OCI-LY7 (cell line): ENCODE measurements around the gene ZDHHC19. TPM values are rescaled to one million over a fixed set of nuclear protein-coding genes. Genes with fewer than 3 reads are reported as not detected.

Experiments used
- BruUV-seq: library from RNA; stranded (reverse); fragments of 400-500 nt; replicated peaks from 2 replicates; lab custom pipeline; 2021; lab: Mats Ljungman, UMichigan
- CTCF ChIA-PET: fragments of 300-600 bp; sonication (Branson Sonifier 250); formaldehyde crosslinking; loops from one replicate; lab custom pipeline; 2022; ENCODE audit warnings: antibody characterized with exemption; ENCODE audit not compliant: unreplicated experiment; lab: Charles Lee
- POLR2A ChIA-PET: fragments of 300-600 bp; sonication (Branson Sonifier 250); formaldehyde crosslinking; loops from one replicate; lab custom pipeline; 2022; ENCODE audit warnings: antibody characterized with exemption; lab: Charles Lee
- DNase-seq: peaks from one replicate; pipeline ENCODE4 v3.0.0-alpha.2; 2015; ENCODE audit warnings: low spot score
- H2AFZ ChIP-seq: fragments of 200-600 bp; sonication (generic), shearing (Covaris generic); 2 replicates; pipeline ENCODE4 v1.6.1; 2014; ENCODE audit warnings: mild to moderate bottlenecking, antibody characterized with exemption, low read length, moderate library complexity
- H3K27ac ChIP-seq: fragments of 200-600 bp; sonication (generic); 2 replicates; pipeline ENCODE4 v1.5.1; 2014; ENCODE audit warnings: mixed run types, low read depth, mild to moderate bottlenecking, moderate library complexity, low read length, inconsistent platforms; ENCODE audit not compliant: poor library complexity, severe bottlenecking
- H3K36me3 ChIP-seq: fragments of 200-600 bp; sonication (generic); 2 replicates; pipeline ENCODE4 v1.6.1; 2014; ENCODE audit warnings: mild to moderate bottlenecking, antibody characterized with exemption, low read length, moderate library complexity, mixed read lengths; ENCODE audit not compliant: insufficient read depth
- H3K4me1 ChIP-seq: fragments of 200-600 bp; sonication (generic); 2 replicates; pipeline ENCODE4 v1.5.1; 2014; ENCODE audit warnings: mild to moderate bottlenecking, low read length; ENCODE audit not compliant: insufficient read depth, poor library complexity, severe bottlenecking
- H3K4me2 ChIP-seq: fragments of 200-600 bp; sonication (generic); 2 replicates; pipeline ENCODE4 v1.6.1; 2014; ENCODE audit warnings: mild to moderate bottlenecking, low read length
- H3K4me3 ChIP-seq: fragments of 200-600 bp; sonication (generic); 2 replicates; pipeline ENCODE4 v1.5.1; 2014; ENCODE audit warnings: mild to moderate bottlenecking, low read depth, low read length; ENCODE audit not compliant: poor library complexity, severe bottlenecking
- H3K79me2 ChIP-seq: fragments of 200-600 bp; sonication (generic); 2 replicates; pipeline ENCODE4 v1.6.1; 2016; ENCODE audit warnings: low read depth, mild to moderate bottlenecking, low read length, moderate library complexity, mixed read lengths; ENCODE audit not compliant: insufficient read depth
- H3K9me2 ChIP-seq: fragments of 200-600 bp; sonication (generic); 2 replicates; pipeline ENCODE4 v1.6.1; 2016; ENCODE audit warnings: mild to moderate bottlenecking, low read length, mixed read lengths; ENCODE audit not compliant: insufficient read depth
- H3K9me3 ChIP-seq: fragments of 200-600 bp; sonication (generic); 2 replicates; pipeline ENCODE4 v1.6.1; 2014; ENCODE audit warnings: mild to moderate bottlenecking, mixed run types, low read length, mixed read lengths
- H4K20me1 ChIP-seq: fragments of 200-600 bp; sonication (generic); 2 replicates; pipeline ENCODE4 v1.6.1; 2014; ENCODE audit warnings: mild to moderate bottlenecking, antibody characterized with exemption, low read length, moderate library complexity, mixed read lengths; ENCODE audit not compliant: insufficient read depth
- EZH2phosphoT487 ChIP-seq: fragments of 200-600 bp; sonication (generic); IDR thresholded peaks from 2 replicates; pipeline ENCODE4 v1.6.1; 2018; ENCODE audit warnings: low read depth, borderline replicate concordance, mild to moderate bottlenecking, mixed run types, antibody characterized with exemption, low read length, moderate library complexity, mixed read lengths
- intact Hi-C: fragments of 100-400 bp; cut with micrococcal nuclease; formaldehyde crosslinking; loops from one replicate; pipeline ENCODE4 v1.10.0; 2022; ENCODE audit not compliant: unreplicated experiment
- total RNA-seq, 2 experiments: library from RNA; depleted of rRNA in 1 of 2; stranded (reverse); fragments of >200 nt in 1 of 2; shearing (Covaris generic) in 1 of 2; gene quantifications; 2 replicates each; pipeline ENCODE4 v1.2.3, GENCODE V29; 2014 to 2022
- TF ChIP-seq, protein P1 (sequence below): fragments of 200-600 bp; sonication (generic); conservative IDR thresholded peaks from 2 replicates; pipeline ENCODE4 v1.5.1; 2014; ENCODE audit warnings: mild to moderate bottlenecking, antibody characterized with exemption, low read length, moderate library complexity, mixed read lengths

The ZDHHC19 gene
- total RNA-seq, 2 experiments from 2014 or later = not detected

DNA sequence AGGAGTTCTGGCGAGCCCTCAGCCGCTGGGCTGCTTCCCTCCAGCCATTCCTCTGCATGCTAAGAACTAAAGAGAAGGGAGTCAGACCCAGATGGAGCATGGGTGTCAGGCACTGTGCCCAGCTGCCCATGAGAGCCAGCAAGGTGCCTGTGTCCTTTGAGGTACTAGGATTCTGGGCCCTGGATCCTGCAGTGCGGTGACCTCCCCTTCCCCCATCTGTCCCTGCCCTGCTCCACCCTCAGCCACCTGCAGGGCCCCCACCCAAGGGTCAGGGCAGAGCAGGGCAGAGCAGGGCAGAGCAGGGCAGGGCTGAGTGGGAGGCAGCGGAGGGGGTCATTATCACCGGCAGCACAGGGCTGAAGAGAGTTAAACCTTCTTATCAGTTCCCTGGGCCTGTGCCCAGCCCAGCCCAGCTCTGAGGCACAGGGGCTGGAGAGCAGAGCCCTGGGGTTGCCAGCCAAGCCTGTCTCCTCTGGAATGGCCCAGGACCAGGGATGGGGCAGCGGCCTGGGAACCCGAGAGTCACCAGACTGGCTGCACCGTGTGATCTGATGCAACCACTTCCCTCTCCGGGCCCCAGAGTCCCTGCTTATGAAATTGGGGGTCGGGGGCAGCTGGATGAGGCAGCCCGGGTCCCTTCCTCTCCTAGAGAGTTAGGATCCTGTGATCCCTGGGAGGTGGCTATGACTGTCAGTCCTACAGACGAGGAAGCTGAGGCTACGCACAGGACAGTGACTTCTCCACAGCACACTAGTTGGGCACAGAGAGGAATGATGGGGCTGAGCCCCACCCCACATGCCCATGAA lies 17.3 kb downstream of the ZDHHC19 start:
- TF ChIP-seq EZH2phosphoT487 = no peak
- TF ChIP-seq, protein P1, sequence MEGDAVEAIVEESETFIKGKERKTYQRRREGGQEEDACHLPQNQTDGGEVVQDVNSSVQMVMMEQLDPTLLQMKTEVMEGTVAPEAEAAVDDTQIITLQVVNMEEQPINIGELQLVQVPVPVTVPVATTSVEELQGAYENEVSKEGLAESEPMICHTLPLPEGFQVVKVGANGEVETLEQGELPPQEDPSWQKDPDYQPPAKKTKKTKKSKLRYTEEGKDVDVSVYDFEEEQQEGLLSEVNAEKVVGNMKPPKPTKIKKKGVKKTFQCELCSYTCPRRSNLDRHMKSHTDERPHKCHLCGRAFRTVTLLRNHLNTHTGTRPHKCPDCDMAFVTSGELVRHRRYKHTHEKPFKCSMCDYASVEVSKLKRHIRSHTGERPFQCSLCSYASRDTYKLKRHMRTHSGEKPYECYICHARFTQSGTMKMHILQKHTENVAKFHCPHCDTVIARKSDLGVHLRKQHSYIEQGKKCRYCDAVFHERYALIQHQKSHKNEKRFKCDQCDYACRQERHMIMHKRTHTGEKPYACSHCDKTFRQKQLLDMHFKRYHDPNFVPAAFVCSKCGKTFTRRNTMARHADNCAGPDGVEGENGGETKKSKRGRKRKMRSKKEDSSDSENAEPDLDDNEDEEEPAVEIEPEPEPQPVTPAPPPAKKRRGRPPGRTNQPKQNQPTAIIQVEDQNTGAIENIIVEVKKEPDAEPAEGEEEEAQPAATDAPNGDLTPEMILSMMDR = no peak
- H3K9me2 ChIP-seq = no peaks in the 10 kb centered on the region
- no peak overlapping the region for H2AFZ ChIP-seq
- H3K27ac ChIP-seq = no peak overlapping the region
- no peaks in the 10 kb centered on the region for H3K9me3 ChIP-seq
- no peak overlapping the region for H3K4me3 ChIP-seq
- H3K36me3 ChIP-seq = no peaks in the 10 kb centered on the region
- H3K4me2 ChIP-seq = no peak overlapping the region
- no peaks in the 10 kb centered on the region for H3K4me1 ChIP-seq
- no peaks in the 10 kb centered on the region for H3K79me2 ChIP-seq
- ChIA-PET POLR2A (no interaction called here), CTCF (no interaction called here)
- intact Hi-C loops = no loop called here
- H4K20me1 ChIP-seq = no peaks in the 10 kb centered on the region
- DNase-seq = no peak
- no TSS peak for BruUV-seq

DNA sequence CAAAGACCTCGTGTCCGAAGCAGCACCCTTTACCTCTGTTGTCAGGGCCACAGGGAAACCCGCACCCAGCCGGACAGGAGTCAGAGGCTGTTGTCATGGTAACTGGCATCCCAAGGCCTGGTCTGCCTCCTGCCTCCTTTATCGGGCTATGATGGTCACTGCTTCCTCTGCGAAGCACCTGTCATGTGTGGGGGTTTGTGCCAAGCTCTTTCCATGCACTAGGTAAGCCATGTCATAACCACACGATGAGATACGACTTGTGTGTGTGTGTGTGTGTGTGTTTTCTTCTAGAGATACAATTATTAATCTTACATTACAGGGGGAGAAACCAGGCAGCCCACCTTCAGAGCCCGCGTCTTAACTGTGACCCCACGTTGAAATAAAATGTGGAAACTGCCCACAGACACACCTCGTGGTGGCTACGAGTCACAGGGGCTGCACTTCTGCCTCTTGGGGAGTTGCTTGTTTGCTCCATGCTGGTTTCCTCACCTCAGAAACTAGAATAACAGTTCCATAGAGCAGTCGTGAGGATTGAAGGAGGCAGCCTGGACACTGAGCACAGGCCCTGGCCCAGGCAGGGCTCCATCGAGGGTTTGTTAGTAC lies 18.0 kb downstream of the ZDHHC19 start:
- H3K9me2 ChIP-seq = no peaks in the 10 kb centered on the region
- H3K27ac ChIP-seq = no peak overlapping the region
- H3K4me2 ChIP-seq = no peak overlapping the region
- intact Hi-C loops = no loop called here
- H3K4me3 ChIP-seq = no peak overlapping the region
- no peaks in the 10 kb centered on the region for H4K20me1 ChIP-seq
- CTCF ChIA-PET = interaction anchor here (1.1 kb wide), 1 partner anchor 120 kb away, joined by 5 read pairs; no protein-coding TSS in a partner anchor
- POLR2A ChIA-PET = interaction anchor here (0.6 kb wide), 1 partner anchor 81 kb away, joined by 3 read pairs; no protein-coding TSS in a partner anchor
- BruUV-seq = no TSS peak
- TF ChIP-seq, protein P1 = no peak
- TF ChIP-seq EZH2phosphoT487 = no peak
- H3K4me1 ChIP-seq = no peaks in the 10 kb centered on the region
- no peaks in the 10 kb centered on the region for H3K9me3 ChIP-seq
- DNase-seq = no peak
- no peaks in the 10 kb centered on the region for H3K36me3 ChIP-seq
- H2AFZ ChIP-seq = no peak overlapping the region
- H3K79me2 ChIP-seq = no peaks in the 10 kb centered on the region
